Measurements from ENCODE around the gene TTLL10. TPM values are rescaled to one million over a fixed set of nuclear protein-coding genes. Genes with fewer than 3 reads are reported as not detected.

TTLL10 gene
- total and polyA plus RNA-seq, 2 of the 8 experiments (the other 6 are each of a cell fraction or from before 2014, with no cell fraction given) = 1.1 to 1.7 TPM

- Histone ChIP-seq H3K79me1 (ENCODE audit: low read depth, low read length) (no peaks in the 10 kb centered on the region), H2BK20ac (ENCODE audit: low read length) (no peak overlapping the region), H3K27me3 (replicated peaks in 1 of 4; ENCODE audit: control insufficient read depth in 3 of 4, extremely low read depth in 1 of 4, insufficient read depth in 3 of 4, low read length in 3 of 4) (peaks cover 0 to 10% (median 6%) of the 10 kb centered on the region in 4 experiments; a peak in 4 of 7 replicates), H3K4me2 (ENCODE audit: insufficient read depth in 1 of 2, low read depth in 2 of 2, low read length in 2 of 2) (peak overlapping the region; percentile 40 to 69; a peak in 3 of 4 replicates), H3K56ac (replicated peaks; ENCODE audit: insufficient read length, low read depth, low read length) (no peak overlapping the region), H4K91ac (replicated peaks; ENCODE audit: insufficient read length, low read length) (peak overlapping the region; percentile 55), H2AK5ac (ENCODE audit: low read depth, low read length) (no peak overlapping the region; the same call in 1 of the 2 replicates), H3K36me3 (ENCODE audit: control insufficient read depth in 2 of 4, insufficient read depth in 4 of 4, low read length in 3 of 4) (no peaks in the 10 kb centered on the region), H3K23ac (ENCODE audit: insufficient read length) (no peak overlapping the region), H2BK120ac (replicated peaks; ENCODE audit: low read depth, low read length) (no peak overlapping the region), H3K79me2 (ENCODE audit: control insufficient read depth in 1 of 2, insufficient read depth in 2 of 2, low read length in 2 of 2) (no peaks in the 10 kb centered on the region), H3K4me3 (ENCODE audit: extremely low read depth in 1 of 4, insufficient read depth in 2 of 4, low read depth in 3 of 4, low read length in 4 of 4) (peak overlapping the region in 3 of 4 experiments; percentile 3 to 50 (median 4); a peak in 3 of 8 replicates), H3K4ac (replicated peaks; ENCODE audit: insufficient read length, low read depth, low read length) (peak overlapping the region; percentile 94), H3K18ac (ENCODE audit: extremely low read depth, low read length) (peak overlapping the region; percentile 60; the same call in 1 of the 2 replicates), H3K23me2 (ENCODE audit: low read depth, low read length) (peaks cover 3% of the 10 kb centered on the region; the same call in 1 of the 2 replicates), H3K27ac (ENCODE audit: low read depth, low read length) (no peak overlapping the region), H2BK12ac (ENCODE audit: low read depth, low read length) (peak overlapping the region; percentile 60; the same call in 1 of the 2 replicates), H3K14ac (ENCODE audit: insufficient read length) (no peak overlapping the region), H4K5ac (ENCODE audit: insufficient read length, low read depth, low read length) (no peak overlapping the region), H4K8ac (ENCODE audit: extremely low read depth, insufficient read depth, low read length) (peak overlapping the region; percentile 74; the same call in 1 of the 2 replicates), H2BK5ac (ENCODE audit: low read depth, low read length) (no peak overlapping the region), H4K20me1 (replicated peaks in 1 of 2; ENCODE audit: control insufficient read depth in 1 of 2, insufficient read depth in 2 of 2, low read length in 2 of 2) (peaks cover 0 to 4% of the 10 kb centered on the region in 2 experiments), H2AFZ (ENCODE audit: low read length) (no peak overlapping the region), H3K9ac (replicated peaks in 1 of 4; ENCODE audit: extremely low read depth in 1 of 4, low read depth in 3 of 4, low read length in 3 of 4) (0 out of 7 replicates have a peak overlapping the region, but pooled peaks of 1 of the 4 experiments have one; percentile 2), H2BK15ac (ENCODE audit: low read length) (peak overlapping the region; percentile 81; the same call in 1 of the 2 replicates), H3K9me3 (ENCODE audit: insufficient read depth in 2 of 2, low read depth in 1 of 2, low read length in 1 of 2) (peaks cover 4 to 5% of the 10 kb centered on the region in 2 experiments; a peak in 1 of 4 replicates), H3K4me1 (replicated peaks in 1 of 4; ENCODE audit: control insufficient read depth in 3 of 4, insufficient read depth in 4 of 4, low read length in 3 of 4) (peaks cover 4 to 28% (median 20%) of the 10 kb centered on the region in 4 experiments)
- TF ChIP-seq BCL11A (IDR thresholded peaks at IDR 0.05; ENCODE audit: low read depth in 2 of 2, low read length in 2 of 2) (no peak), CEBPB (IDR thresholded peaks at IDR 0.05; ENCODE audit: low read depth, low read length) (no peak), TBP (IDR thresholded peaks at IDR 0.05; ENCODE audit: low read depth, low read length) (no peak), EGR1 (IDR thresholded peaks at IDR 0.05; ENCODE audit: borderline replicate concordance, low read depth, low read length) (no peak), BRCA1 (IDR thresholded peaks at IDR 0.05; ENCODE audit: low read depth, low read length) (no peak), E2F6 (IDR thresholded peaks at IDR 0.05) (0 out of 2 replicates have a peak, but pooled peaks have one; percentile 3), JUN (IDR thresholded peaks at IDR 0.05; ENCODE audit: low read depth, low read length) (no peak)
- FAIRE-seq (no peak), DNase-seq (ENCODE audit: low read depth in 1 of 2, low spot score in 2 of 2) (no peak)
- CTCF ChIA-PET (ENCODE audit: partially characterized antibody) = interaction anchor here (0.8 to 2.0 kb wide), 7 partner anchors 15 to 119 kb away, joined by 3 to 8 read pairs (median 4); no protein-coding TSS in a partner anchor
- 68% methylated on average over 30 of the region's 32 CpGs; no CpG with 5 or more reads in 1 of the 2 experiments for WGBS, 2 experiments (ENCODE audit: extremely low coverage in 1 of 2, insufficient coverage in 1 of 2, insufficient read length in 1 of 2, insufficient replicate concordance in 2 of 2, low coverage in 1 of 2, low lambda C conversion rate in 2 of 2, missing lambda C conversion rate in 1 of 2)
- POLR2A ChIA-PET (ENCODE audit: partially characterized antibody) = interaction anchor here (0.7 to 2.5 kb wide), 4 partner anchors 9 to 56 kb away, joined by 3 to 15 read pairs (median 3); no protein-coding TSS in a partner anchor
Observed at GRCh38 chr1:1173061-1173792, 453 bp upstream of the TTLL10 start.

Data from H1 (cell line).